8988T (cell line): ENCODE data around the gene MYPOP.
"Not testable (repeated sequence)": the region's sequence is repeated elsewhere in the genome, so short reads cannot be mapped to it uniquely, and the experiment has no call there.

Source experiments
- DNase-seq: peaks from one replicate; pipeline ENCODE4 v3.0.0; 2011

MYPOP gene

GRCh38 chr19:45882652-45883585, 19.5 kb downstream of the MYPOP start:
- peak; percentile 87 for DNase-seq

- no peak for DNase-seq
Observed at GRCh38 chr19:45881909-45882528, 20.4 kb downstream of the MYPOP start.

GRCh38 chr19:45881082-45881908, 21.1 kb downstream of the MYPOP start:
- DNase-seq, result no peak

- no peak for DNase-seq
Observed at GRCh38 chr19:45879971-45880370, 22.4 kb downstream of the MYPOP start.

- DNase-seq, result no peak
Observed at GRCh38 chr19:45879055-45879454, 23.4 kb downstream of the MYPOP start.

GRCh38 chr19:45878043-45878794, 24.2 kb downstream of the MYPOP start:
- no peak for DNase-seq

GRCh38 chr19:45876411-45877197, 25.8 kb downstream of the MYPOP start:
- DNase-seq, result no peak

- no peak for DNase-seq
Observed at GRCh38 chr19:45876161-45876410, 26.3 kb downstream of the MYPOP start.

- DNase-seq, result no peak
Observed at GRCh38 chr19:45874620-45874966, 27.8 kb downstream of the MYPOP start.

GRCh38 chr19:45873219-45873772, 29.1 kb downstream of the MYPOP start:
- DNase-seq, result no peak

GRCh38 chr19:45872095-45872919, 30.1 kb downstream of the MYPOP start:
- no peak for DNase-seq

GRCh38 chr19:45870798-45871197, 31.6 kb downstream of the MYPOP start:
- no peak for DNase-seq

- not testable (repeated sequence) for DNase-seq
Observed at GRCh38 chr19:45867241-45867640, 35.2 kb downstream of the MYPOP start.

GRCh38 chr19:45866400-45867176, 35.8 kb downstream of the MYPOP start:
- no peak for DNase-seq

- no peak for DNase-seq
Observed at GRCh38 chr19:45865269-45865948, 37.0 kb downstream of the MYPOP start.

GRCh38 chr19:45864629-45865082, 37.8 kb downstream of the MYPOP start:
- no peak for DNase-seq

GRCh38 chr19:45863840-45864628, 38.4 kb downstream of the MYPOP start, which contains the start of gene FOXA3:
Gene FOXA3 (plus strand): TSS chr19:45864326. CDS start chr19:45864457, 131 bp downstream.
- peak; percentile 80 for DNase-seq

- no peak for DNase-seq
Observed at GRCh38 chr19:45863335-45863839, 39.0 kb downstream of the MYPOP start.
